ENCODE measurements around the gene PDZRN4.

GRCh38 chr12:41151793-41152192, 36.3 kb upstream of the PDZRN4 start:
- TF ChIP-seq CTCF (IDR thresholded peaks at IDR 0.05; ENCODE audit: insufficient read depth, low read length) (no peak), GABPA (IDR thresholded peaks at IDR 0.05; ENCODE audit: low read depth) (no peak), POLR2AphosphoS5 (IDR thresholded peaks at IDR 0.05; ENCODE audit: low read depth) (no peak)
